COLO668 (cell line): Measurements from ENCODE around the gene ADAMTS2.

ENCODE experiments used
- DNase-seq: peaks from one replicate; lab custom pipeline; 2025; ENCODE audit not compliant: unreplicated experiment; lab: John Stamatoyannopoulos, UW

Gene ADAMTS2

DNA sequence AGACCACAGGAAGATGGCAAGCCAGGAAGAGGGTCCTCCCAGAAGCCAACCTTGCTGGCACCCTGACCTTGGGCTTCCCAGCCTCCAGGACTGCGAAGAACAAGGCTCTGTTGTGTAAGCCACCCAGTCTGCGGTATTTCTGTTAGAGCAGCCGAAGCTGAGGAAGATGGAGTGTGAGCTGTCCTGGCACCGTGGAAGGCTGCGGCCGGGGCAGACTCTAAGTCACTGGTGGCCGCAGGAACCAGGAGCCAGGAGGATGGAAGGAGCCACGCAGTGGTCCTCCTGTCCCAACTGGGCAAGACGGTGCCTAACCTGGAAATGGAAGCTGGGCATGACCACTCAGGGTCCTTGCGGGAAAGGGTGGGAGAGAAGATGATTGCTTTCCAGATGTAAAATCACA, 196.0 kb downstream of the ADAMTS2 start:
- DNase-seq: no peak

DNA sequence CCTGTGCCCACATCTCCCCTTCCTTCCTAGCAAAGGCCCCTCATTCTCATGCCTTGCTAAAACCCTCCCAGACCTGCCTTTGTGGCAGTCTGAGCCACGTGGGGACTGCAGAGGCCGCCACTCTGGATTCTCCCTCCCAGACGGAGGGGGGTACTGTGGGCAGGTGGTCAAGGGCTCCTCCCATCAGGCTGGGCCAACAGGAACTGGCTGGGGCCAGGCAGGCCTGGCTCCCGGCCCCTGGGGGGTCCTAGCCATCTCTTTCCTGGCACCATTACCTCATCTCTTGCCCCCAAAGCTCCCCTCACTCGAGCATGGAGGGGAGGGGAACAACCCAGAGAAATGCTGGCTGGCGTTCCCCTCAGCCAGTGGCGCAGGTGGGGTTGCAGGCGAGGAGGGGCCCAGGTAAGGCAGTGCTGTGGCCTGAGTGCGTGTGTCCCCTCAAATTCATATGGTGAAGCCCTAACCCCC, 196.5 kb downstream of the ADAMTS2 start:
- no peak for DNase-seq

DNA sequence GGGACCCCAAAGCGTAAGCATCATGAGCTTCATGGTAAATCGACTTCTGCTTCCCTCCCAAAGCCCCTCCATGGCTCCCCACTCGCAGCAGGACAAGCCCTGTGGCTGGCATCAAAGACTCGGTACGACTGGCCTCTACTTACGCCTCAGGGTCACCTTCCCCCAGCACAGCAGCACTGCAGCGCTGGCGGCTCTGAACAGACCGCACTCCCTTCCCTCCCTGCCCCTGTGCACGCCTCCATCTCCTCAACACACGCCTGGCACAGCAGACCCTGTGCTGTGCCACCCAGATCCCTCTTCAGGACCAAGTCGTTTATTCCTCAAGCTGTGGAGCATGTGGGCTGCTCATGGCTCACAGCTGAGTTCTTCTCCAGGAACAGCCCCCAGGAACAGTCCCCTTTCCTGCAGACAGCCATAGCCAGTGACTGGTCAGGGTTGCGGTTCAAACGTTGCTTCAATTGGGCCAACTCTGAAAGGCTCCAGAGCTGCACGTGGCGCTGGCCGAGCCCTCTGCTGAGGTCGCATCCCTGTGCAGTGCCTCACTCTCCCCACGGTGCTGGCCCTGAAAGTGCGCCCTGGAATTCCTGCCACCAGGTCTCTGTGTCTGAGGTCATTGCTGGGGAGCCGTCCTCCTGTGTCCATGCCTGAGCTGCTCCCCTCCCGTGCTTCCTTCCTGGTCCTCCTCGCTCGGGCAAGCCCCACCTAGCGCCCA, 197.1 kb downstream of the ADAMTS2 start:
- DNase-seq: no peak

DNA sequence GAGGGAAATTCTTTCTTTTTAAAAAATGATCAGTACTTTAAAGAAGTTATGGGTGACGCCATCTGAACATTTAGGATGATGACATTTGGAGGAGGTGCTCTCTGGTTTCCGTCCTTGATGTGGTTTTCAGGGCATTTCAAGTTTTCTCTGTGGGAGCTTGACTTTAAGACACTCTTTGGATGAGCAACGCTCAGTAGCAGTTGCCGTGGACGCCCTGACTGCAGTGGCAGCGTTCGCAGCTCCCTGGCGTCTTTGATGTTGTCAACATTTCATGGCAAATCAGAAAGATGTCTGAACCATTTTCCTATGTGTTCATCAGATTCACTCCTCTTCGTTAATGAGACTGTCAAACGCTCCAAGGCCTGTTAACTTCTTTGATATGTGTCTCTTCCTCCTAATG, 199.0 kb downstream of the ADAMTS2 start:
- DNase-seq: no peak

DNA sequence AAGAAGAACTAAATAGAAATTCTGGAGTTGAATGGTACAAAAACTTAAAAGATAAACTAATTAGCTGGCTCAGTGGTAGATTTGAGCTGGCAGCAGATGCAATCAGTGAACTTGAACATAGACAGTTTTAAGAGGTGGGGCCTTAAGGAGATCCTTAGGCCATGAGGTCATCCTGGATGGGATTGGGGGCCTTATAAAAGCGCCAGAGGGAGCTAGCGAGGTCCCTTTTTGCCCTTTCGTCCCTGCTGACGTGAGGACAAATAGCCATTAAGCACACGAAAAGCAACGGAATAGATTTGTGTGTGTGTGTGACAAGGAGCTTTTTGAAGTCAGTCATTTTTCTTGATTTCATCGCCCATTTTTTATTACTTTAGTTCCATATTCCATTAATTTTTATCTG, 201.8 kb downstream of the ADAMTS2 start:
- DNase-seq: no peak

DNA sequence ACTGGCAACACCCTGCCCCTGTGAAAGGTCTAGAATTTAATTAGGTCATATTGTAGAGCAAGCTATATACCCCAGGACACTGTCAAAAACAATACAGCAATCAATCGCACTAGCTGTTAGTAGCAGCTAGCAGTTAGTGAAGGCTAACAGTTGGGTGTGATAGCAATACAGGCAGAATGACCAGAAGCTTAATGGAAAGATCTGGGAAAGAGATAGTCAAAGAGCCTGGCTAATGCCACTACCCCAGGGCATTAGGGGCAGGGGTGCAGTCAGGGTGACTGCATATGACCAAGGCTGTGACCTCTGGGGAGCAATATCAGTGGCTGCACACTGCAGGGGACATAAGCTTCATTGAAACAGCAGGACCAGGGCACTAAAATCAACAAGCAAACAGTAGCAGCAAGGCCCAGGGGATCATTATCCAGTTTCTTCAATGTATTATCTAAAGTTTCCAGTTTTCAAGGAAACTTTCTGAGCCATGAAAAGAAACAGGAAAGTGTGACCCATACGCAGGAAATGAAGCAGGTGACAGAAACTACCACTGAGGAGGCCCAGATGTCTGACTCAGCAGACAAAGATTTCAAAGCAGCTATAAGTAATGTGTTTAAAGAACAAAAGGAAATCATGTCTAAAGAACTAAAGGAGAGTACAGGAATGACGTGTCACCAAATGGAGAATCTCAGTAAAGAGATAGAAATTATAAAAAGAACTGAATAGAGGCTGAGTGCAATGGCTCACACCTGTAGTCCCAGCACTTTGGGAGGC, 202.6 kb downstream of the ADAMTS2 start:
- DNase-seq: no peak

DNA sequence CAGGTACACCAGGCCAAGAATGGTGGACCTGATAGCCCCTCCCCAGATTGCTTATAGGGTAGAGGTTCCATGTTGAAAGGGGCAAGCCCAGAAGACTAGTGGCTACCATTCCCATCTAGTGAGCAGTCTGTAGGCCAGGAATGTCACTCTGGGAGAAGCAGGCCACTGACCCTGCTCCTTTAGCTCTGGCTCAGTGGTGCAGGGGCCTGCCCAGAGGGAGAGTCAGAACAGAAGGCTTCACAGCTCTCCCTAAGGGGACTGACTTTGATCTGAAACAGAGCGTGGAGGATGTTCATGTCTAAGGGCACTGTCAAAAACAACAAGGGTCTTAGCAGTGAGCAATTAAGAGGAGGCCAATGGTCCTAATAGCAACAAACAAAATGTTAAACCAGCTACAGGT, 203.4 kb downstream of the ADAMTS2 start:
- no peak for DNase-seq

DNA sequence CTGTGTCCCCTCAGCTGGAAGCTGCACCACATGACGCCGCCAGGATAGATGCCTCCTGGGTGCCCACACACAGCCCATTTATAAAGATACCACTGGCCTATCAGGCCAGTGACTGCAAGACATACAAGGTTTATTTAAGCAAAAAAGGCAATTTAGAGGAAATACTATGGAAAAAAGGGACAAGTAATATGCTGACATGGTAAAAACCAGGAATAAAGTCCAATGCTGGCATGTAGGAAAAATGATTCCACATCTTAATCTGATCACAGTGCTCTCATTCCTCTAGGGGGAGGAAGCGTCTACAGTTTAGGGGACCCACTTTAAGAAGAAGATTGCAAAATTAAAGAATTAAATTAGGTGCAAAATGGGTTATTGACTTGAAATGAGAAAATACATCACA, 205.0 kb downstream of the ADAMTS2 start:
- no peak for DNase-seq

DNA sequence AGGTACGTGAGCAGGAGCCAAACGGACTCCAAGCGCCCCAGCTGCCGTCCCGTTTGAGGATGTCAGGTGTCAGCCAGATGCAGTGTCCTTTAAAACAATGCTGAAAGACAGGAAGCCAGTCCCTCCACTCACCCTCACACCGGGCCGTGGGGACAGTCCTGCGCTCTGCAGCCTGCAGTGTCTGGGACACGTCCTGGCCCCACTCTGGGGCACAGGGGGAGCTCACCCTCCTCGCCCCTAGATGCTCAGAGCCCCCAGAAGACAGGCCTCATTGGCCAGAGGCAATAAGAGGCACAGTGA, 205.4 kb downstream of the ADAMTS2 start:
- DNase-seq: no peak

DNA sequence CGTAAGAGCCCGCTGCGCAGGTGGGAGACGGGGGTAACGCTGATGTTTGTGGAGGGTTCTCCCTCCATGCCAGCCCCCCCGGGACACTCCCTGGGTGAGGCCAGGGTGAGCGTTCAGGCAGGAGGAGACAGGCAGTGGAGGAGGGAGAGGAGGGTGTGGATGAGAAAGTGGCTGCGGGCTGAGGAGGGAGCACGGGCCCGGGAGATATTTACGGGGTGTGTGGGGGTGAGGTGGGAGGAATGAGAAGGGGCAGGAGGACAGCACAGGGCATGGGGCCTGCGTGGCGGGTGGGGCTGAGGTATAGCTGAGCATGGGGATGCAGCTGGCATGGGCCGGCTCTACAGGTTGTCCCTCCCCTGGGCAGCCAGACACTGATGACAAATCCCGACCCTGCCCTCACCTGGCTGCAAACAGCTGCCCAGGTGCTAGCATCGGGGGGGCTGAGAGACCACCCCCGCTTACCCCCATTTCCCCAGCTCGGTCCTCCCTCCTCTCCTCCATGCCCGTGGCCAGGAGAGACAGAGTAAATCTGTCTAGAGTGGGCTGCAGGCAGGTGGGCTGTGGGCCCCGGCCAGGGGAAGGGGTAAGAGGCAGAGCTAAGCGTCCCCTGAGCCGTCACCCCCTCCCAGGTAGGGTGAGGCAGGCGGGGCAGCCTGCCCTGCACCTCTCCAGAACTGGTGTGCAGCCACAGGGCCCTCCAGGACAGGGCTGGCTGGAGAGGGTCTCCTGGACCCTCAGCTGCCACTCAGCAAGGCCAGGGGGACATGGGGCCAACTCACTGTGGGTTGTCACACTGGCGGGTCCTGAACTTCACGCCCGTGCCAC, 205.9 kb downstream of the ADAMTS2 start:
- no peak for DNase-seq

DNA sequence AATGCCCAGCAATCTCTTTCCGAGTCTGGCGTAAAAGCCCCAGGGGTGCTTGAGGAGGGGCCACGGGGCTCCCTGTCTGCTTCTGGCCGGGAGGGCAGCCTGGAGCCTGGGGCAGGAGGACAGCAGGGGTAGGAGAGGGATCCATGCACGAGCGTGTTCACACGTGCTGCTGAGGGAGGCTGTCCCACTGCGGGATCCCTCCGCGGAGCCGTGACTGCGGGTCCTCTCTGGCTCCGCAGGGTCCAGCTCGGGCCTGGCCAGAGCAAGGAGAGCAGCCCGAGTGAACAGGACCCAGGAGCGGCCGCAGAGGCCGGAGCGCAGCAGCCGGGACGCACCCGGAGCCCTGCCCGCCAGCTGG, 206.7 kb downstream of the ADAMTS2 start:
- DNase-seq: no peak

DNA sequence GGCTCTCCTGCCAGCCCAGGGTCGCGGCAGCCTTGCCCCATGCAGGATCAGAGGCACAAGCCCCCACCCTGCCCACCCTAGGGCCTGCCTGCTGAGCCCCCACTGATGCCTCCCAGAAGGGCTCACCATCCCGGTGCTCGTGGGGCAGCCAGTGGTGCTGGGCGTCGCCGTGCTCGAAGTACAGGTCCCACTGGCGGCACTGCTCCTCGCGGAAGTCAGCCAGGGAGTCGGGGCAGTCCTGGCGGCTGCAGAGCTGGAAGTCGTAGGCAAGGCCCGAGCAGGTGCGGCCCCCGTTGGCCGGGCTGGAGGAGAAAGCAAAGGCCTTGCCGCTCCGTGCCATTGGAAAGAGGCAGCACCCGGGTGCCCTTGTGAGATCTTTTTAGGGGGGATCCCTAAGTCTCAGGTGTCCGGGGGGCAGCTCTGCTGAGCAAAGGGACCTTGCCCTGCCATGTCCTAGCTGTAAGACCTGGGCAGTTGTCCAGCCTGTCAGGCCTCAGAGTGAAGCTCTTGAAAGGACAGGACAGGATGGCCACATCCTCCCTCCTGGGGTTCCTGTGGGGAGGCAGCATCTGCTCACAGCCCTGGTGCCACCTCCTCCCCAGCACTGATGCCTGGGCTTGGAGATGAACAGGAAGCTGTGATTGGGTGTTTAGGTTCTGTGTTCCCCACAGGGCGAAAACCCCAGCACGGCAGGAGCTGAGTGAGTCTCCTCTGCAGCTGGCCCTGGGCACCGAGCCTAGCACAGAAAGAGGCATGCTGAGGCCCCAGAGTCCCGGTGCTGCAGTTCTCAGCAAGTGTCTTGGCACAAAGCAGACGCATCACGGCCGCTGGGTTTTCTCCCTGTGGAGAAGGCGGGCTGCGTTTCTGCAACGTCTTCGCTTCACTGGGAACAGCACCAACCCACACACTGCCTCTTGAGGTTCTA, 207.4 kb downstream of the ADAMTS2 start:
- DNase-seq: no peak

DNA sequence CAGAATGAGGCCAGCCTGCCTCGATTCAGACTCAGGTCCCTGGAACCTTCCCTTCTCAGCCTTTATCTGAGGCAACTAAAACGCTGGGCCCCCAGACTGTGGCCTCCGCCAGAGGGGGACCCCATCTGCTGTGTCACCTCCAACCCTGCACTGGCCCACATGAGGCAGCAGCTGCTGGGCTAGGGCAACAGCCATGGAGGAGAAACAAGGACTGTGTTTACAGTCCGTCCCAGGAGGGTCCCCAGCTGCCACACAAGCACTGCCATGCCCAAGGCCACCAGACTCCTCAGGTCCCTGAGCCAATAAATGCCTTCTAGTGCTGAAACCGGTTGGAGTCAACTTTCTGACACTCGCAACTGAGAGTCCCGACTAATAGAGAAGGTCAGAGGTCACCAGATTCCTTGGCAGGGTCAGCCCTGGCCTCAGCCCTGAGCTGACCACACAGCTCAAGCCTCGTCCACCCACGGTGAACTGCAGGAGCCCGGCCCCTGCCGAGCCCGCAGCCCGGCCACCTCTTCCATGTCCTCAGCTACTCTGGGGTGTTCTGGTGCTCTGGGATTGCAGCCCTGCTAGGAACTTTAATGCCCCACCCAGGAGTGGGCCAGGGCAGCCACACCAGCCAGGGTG, 208.1 kb downstream of the ADAMTS2 start:
- DNase-seq: no peak

DNA sequence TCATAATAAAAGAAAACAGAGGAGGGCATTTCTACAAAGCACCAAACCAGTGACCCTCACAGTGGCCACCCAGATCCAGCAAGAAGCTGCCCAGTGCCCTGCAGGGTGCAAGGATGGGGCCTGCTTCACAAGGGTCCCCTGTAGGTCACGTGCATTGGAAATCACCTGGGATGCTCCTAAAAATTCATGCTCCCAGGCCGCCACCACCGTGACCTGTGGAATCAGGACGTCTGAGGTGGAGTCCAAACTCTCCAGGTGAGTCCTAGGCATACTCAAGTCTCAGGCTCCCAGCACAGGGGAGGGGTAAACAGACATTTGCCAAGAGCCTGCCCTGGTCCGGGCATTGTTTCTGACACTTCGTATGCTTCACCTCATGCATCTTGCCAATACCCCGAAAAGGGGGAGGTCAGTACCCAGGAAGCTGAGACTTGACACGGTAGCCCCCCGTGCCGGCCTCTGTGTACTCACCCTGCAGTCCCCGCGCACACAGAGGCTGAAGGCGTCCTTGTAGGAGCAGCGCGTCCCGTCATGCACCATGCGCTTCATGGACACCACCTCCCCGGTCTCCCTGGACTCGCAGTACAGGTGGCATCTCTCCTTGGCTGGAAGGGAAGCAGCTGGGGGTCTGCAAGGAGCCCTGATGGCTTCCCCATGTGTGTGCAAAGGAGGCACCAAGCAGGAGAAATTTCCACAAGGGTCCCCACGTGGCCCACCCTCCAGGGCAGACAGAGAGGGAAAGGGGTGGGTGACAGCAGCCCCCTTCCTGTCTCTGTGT, 209.6 kb downstream of the ADAMTS2 start:
- DNase-seq: no peak

DNA sequence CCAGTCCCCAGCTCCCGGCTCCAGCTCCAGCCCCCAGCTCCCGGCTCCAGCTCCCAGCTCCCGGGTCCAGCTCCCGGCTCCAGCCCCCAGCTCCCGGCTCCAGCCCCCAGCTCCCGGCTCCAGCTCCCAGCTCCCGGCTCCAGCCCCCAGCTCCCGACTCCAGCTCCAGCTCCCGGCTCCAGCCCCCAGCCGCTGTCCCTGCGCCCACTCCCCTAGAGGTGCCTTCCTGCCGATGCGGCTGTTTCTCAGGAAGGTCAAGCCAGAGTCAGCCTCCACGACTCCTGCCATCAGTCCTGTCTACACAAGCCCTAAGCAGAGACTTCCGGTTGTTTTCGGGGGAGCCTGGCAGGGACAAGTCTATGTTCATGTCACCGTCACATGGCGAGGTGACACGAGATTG, 210.3 kb downstream of the ADAMTS2 start:
- DNase-seq: no peak

DNA sequence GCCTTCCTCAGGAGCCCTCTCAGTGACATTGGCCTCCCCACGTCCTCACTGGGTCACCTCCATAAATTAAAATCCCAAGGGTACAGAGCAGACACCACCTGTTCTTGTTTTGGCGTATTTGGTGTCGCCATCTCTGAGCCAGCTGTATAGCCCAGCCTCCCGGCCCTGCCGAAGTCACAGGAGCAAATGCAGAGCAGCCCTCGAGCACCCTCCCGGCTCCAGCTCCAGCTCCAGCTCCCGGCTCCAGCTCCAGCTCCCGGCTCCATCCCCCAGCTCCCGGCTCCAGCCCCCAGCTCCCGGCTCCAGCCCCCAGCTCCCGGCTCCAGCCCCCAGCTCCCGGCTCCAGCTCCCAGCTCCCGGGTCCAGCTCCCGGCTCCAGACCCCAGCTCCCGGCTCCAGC, 210.8 kb downstream of the ADAMTS2 start:
- no peak for DNase-seq

DNA sequence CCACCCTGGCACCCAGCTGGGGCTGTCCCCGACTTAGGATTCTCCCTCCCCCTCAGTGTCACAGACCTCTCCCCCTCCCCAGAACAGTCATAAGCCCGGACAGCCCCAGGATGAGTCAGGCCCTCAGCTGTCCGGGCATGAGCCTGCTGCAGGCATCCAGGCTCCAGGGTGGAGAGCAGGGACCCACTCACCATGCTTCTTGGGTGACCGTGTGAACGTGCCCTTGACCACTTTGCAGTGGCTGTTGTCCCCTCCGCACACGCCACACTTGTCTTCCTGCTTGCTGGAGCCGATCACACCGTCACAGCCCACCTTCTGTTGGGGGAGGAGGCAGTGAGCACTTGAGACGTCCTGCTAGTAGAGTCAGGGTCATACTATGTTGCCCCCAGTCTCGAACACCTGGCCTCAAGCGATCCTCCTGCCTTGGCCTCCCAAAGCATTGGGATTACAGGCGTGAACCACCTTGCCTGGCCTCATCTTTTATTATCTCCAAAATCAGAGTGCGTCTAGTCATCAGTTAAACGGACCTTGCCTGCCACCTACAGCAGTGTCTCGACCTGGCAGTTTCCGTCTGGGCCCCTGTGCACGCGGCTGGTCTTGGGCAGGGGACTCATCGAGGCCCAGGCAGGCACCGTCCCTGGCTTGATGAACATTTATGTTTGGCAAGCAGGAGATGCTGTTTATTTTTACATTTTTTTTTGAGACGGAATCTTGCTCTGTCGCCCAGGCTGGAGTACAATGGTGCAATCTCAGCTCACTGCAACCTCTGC, 212.5 kb downstream of the ADAMTS2 start:
- no peak for DNase-seq

DNA sequence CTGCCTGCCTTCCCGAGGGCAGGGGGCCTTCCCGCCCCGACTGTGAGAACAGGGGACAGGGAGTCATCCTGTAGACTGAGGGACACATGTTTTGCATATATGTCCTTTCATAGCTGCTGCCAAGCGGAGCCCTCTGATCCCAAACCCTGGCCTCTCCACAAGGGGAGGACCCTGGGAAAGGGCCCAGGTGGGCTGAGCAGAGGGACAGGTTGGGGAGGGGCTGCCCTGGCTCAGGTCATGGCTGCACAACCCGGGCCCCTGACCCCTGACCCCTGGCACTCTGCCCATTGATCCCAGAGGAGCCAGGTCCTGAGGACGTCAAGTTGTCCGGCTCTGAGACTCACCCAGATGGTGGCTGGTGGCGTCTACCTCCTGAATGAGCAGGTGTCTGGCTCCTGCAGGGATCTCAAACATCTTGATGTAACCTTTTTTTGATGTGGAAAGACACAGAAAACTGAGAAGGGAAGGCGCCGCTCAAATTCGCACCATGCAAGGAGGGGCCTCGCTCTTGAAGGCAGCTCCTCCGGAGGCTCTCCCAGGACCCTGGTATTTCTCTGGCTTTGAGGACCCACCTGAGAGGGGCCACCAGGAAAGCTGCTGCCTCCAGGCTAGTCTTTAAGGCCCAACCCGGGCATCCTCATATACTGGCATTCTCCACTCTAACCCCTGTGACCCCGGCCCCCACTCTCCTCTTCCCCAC, 213.2 kb downstream of the ADAMTS2 start:
- DNase-seq: no peak
